Thoracic aorta (tissue), 2 donors: ENCODE data around the gene ACOT8. TPM values are rescaled to one million over a fixed set of nuclear protein-coding genes. Genes with fewer than 3 reads are reported as not detected.

Experiments used
- ATAC-seq: fragments of 150-250 bp; one replicate; pipeline ENCODE4 v1.8.0; 2017; ENCODE audit warnings: low read depth; ENCODE audit not compliant: insufficient number of reproducible peaks, low FRiP score
- DNase-seq: peaks from one replicate; pipeline ENCODE4 v3.0.0-alpha.2; 2020; ENCODE audit warnings: low spot score
- H3K27ac ChIP-seq, 2 donors: fragments of 200-600 bp; sonication (generic); 1 replicate in 1 of 2; 2 replicates in 1 of 2; pipeline ENCODE4 v1.5.1; 2016; ENCODE audit warnings: mild to moderate bottlenecking in 2 of 2, moderate library complexity in 2 of 2
- H3K27me3 ChIP-seq: fragments of 200-600 bp; sonication (generic); replicated peaks from 2 replicates; pipeline ENCODE4 v1.6.0; 2016; ENCODE audit warnings: mild to moderate bottlenecking; ENCODE audit not compliant: insufficient read depth
- H3K36me3 ChIP-seq: fragments of 200-600 bp; sonication (generic); one replicate; pipeline ENCODE4 v1.5.1; 2016
- H3K4me1 ChIP-seq, 2 donors: fragments of 200-600 bp; sonication (generic); 1 replicate in 1 of 2; 2 replicates in 1 of 2; pipeline versions ENCODE4 v1.5.1 to v1.6.0; 2016; ENCODE audit warnings: low read depth in 2 of 2, mild to moderate bottlenecking in 1 of 2; ENCODE audit not compliant: control insufficient read depth in 1 of 2
- H3K4me3 ChIP-seq: fragments of 200-600 bp; sonication (generic); 2 replicates; pipeline ENCODE4 v1.5.1; 2016; ENCODE audit warnings: mild to moderate bottlenecking
- H3K9me3 ChIP-seq: fragments of 200-600 bp; sonication (generic); 2 replicates; pipeline ENCODE4 v1.5.1; 2016
- total RNA-seq, 2 donors: library from RNA; depleted of rRNA; stranded (reverse); fragments of >200 nt; gene quantifications; one replicate each; pipeline versions ENCODE4 v1.1.0 to v1.2.3, GENCODE V29; 2016
- TF ChIP-seq, protein P1 (sequence below): fragments of 200-600 bp; sonication (generic); IDR thresholded peaks from one replicate; pipeline ENCODE4 v1.5.1; 2019; ENCODE audit warnings: antibody characterized with exemption

ACOT8 gene
- total RNA-seq, 2 donors from 2014 or later: 20.5 to 45.2 TPM

DNA sequence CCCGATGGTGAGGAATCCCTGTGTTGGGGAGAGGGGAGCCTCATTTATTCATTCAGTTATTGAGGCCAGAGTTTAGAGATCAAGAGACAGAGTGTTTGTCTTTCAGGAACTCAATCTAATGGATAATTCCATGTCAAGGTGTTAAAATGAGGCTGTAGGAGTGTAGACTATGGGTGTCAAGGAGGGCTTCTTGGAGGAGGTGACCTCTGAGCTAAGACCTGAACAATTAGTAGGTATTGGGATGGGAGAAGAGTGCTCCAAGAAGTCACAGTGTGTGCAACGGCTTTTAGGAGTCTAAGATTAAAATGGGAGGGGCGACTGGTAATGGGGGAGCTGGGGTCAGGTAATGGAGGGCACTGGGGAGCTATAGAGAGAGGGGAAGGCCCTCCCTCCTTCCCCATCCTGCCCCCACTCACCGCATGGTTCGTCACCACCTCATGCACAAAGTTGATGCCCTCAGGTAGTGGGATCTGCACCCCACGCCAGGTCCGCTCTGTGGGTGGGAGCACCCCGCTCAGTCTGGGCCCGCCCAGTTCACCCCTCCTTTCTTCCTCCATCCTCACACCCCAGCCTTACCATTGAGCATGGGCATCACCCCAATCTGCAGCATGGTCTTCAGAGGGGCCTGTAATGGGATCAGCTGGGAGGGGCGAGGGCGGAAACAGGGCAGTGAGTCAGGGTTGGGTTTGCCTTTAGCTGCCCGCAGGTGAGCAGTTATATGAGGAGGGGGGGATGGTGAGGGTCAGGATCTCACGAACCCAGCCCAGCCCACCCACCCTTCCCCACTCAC is 42.0 kb upstream of the ACOT8 start:
- Histone ChIP-seq H3K27me3 (no peaks in the 10 kb centered on the region), H3K36me3 (peaks cover 33% of the 10 kb centered on the region), H3K27ac (no peak overlapping the region), H3K4me1 (no peaks in the 10 kb centered on the region), H3K9me3 (no peaks in the 10 kb centered on the region), H3K4me3 (no peak overlapping the region)
- no peak for DNase-seq
- TF ChIP-seq, protein P1, sequence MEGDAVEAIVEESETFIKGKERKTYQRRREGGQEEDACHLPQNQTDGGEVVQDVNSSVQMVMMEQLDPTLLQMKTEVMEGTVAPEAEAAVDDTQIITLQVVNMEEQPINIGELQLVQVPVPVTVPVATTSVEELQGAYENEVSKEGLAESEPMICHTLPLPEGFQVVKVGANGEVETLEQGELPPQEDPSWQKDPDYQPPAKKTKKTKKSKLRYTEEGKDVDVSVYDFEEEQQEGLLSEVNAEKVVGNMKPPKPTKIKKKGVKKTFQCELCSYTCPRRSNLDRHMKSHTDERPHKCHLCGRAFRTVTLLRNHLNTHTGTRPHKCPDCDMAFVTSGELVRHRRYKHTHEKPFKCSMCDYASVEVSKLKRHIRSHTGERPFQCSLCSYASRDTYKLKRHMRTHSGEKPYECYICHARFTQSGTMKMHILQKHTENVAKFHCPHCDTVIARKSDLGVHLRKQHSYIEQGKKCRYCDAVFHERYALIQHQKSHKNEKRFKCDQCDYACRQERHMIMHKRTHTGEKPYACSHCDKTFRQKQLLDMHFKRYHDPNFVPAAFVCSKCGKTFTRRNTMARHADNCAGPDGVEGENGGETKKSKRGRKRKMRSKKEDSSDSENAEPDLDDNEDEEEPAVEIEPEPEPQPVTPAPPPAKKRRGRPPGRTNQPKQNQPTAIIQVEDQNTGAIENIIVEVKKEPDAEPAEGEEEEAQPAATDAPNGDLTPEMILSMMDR: no peak
- ATAC-seq: no peak

GRCh38 chr20:45898285-45898684 is 41.1 kb upstream of the ACOT8 start:
- no peak overlapping the region for H3K4me3 ChIP-seq
- no peaks in the 10 kb centered on the region for H3K27me3 ChIP-seq
- peaks cover 38% of the 10 kb centered on the region for H3K36me3 ChIP-seq
- H3K4me1 ChIP-seq: no peaks in the 10 kb centered on the region
- H3K9me3 ChIP-seq: no peaks in the 10 kb centered on the region
- ATAC-seq: no peak
- no peak for DNase-seq
- no peak overlapping the region for H3K27ac ChIP-seq
- TF ChIP-seq, protein P1: no peak

GRCh38 chr20:45897692-45898091 is 40.5 kb upstream of the ACOT8 start:
- peaks cover 38% of the 10 kb centered on the region for H3K36me3 ChIP-seq

GRCh38 chr20:45897289-45897688 is 40.1 kb upstream of the ACOT8 start:
- ATAC-seq (no peak), DNase-seq (no peak)
- Histone ChIP-seq H3K27me3 (no peaks in the 10 kb centered on the region), H3K9me3 (no peaks in the 10 kb centered on the region), H3K4me1 (peaks cover 2 to 7% of the 10 kb centered on the region in 2 donors), H3K36me3 (peaks cover 38% of the 10 kb centered on the region), H3K27ac (no peak overlapping the region), H3K4me3 (no peak overlapping the region)
- TF ChIP-seq, protein P1: no peak

More at GRCh38 chr20:45897692-45898091, 40.5 kb upstream of the ACOT8 start:
- no peak for DNase-seq
- Histone ChIP-seq H3K4me3 (no peak overlapping the region), H3K27me3 (no peaks in the 10 kb centered on the region), H3K27ac (no peak overlapping the region), H3K9me3 (no peaks in the 10 kb centered on the region), H3K4me1 (peaks cover 0 to 3% of the 10 kb centered on the region in 2 donors)
- TF ChIP-seq, protein P1: no peak
- ATAC-seq: no peak

- peaks cover 7 to 13% of the 10 kb centered on the region in 2 donors for H3K4me1 ChIP-seq
- ATAC-seq (no peak), DNase-seq (no peak)
- TF ChIP-seq, protein P1: no peak
- H3K9me3 ChIP-seq: no peaks in the 10 kb centered on the region
- H3K36me3 ChIP-seq: peaks cover 38% of the 10 kb centered on the region
- H3K27me3 ChIP-seq: no peaks in the 10 kb centered on the region
- no peak overlapping the region for H3K27ac ChIP-seq
- no peak overlapping the region for H3K4me3 ChIP-seq
Observed at GRCh38 chr20:45896641-45897161, 39.5 kb upstream of the ACOT8 start.
